ENCODE measurements around the gene TENM3.

Gene TENM3

DNA sequence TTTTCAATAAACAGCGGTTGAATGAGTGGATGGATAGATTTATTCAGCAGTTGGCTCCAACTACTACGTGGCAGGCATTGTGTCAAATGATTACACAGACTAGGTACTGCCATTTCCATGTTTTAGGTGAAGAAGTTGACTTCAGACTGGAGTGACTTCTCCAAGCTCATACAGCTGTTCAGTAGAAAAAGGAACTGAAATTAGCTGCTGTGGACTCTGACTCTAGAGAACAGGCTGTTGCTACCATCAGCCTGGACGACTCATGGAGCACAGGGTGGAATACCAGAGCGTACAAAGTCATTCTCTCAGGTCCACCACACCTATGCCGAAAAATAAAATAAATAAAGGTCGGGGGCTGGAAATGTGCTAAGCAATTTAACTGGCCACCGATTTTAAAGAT, 45.3 kb downstream of the TENM3 start:
- DNase-seq (ENCODE audit: low read depth): no peak
- no peak overlapping the region for H3K4me3 ChIP-seq (ENCODE audit: control insufficient read depth, low read depth, low read length)

DNA sequence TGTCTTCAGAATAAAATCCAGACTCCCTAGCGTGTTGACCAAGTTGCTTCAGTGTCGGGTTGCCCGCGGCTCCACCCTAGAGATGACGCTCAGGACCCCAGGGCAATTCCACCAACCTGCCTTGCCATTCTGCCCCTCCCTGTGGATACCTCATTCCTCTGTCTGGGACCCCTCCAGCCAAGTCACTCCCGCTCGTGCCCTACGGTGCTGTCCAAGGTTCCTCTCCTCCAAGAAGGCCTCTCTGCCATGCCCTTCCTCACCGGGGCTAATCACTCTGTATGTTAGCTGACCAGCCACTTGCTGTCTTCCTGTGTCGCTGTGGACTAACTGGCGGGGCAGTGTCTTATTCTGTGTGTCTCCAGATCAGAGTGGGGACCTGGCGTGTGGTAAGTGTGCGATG, 46.6 kb downstream of the TENM3 start:
- TF ChIP-seq, protein P1, sequence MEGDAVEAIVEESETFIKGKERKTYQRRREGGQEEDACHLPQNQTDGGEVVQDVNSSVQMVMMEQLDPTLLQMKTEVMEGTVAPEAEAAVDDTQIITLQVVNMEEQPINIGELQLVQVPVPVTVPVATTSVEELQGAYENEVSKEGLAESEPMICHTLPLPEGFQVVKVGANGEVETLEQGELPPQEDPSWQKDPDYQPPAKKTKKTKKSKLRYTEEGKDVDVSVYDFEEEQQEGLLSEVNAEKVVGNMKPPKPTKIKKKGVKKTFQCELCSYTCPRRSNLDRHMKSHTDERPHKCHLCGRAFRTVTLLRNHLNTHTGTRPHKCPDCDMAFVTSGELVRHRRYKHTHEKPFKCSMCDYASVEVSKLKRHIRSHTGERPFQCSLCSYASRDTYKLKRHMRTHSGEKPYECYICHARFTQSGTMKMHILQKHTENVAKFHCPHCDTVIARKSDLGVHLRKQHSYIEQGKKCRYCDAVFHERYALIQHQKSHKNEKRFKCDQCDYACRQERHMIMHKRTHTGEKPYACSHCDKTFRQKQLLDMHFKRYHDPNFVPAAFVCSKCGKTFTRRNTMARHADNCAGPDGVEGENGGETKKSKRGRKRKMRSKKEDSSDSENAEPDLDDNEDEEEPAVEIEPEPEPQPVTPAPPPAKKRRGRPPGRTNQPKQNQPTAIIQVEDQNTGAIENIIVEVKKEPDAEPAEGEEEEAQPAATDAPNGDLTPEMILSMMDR (conservative IDR thresholded peaks at IDR 0.05; ENCODE audit: control insufficient read depth, insufficient read depth, low read depth, low read length): no peak
- no peak for DNase-seq (ENCODE audit: low read depth)
- no peak overlapping the region for H3K4me3 ChIP-seq (ENCODE audit: control insufficient read depth, low read depth, low read length)

More for the DNA sequence above, 45.3 kb downstream of the TENM3 start:
- TF ChIP-seq, protein P1 (conservative IDR thresholded peaks at IDR 0.05; ENCODE audit: control insufficient read depth, insufficient read depth, low read depth, low read length): no peak

DNA sequence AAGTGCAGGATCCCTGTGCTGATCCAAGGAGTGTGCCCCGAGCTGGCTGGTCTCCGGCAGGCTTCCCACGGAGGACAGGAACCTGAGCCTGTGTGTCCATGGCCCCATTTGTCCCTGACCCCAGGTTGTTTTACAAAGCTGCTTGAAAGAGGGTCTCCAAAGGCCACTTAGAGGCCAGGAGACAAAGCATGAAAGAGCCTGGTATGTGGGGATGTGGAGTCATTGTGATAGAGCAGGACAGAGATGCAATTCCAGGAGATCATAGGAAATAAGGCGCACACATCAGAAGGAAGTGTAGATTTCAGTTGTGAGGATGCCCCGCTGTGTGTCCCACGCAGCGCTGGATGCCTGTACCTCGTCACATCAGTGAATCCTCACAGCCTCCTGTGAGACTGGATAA, 48.0 kb downstream of the TENM3 start:
- no peak for DNase-seq (ENCODE audit: low read depth)
- no peak overlapping the region for H3K4me3 ChIP-seq (ENCODE audit: control insufficient read depth, low read depth, low read length)
- TF ChIP-seq, protein P1 (conservative IDR thresholded peaks at IDR 0.05; ENCODE audit: control insufficient read depth, insufficient read depth, low read depth, low read length): no peak

DNA sequence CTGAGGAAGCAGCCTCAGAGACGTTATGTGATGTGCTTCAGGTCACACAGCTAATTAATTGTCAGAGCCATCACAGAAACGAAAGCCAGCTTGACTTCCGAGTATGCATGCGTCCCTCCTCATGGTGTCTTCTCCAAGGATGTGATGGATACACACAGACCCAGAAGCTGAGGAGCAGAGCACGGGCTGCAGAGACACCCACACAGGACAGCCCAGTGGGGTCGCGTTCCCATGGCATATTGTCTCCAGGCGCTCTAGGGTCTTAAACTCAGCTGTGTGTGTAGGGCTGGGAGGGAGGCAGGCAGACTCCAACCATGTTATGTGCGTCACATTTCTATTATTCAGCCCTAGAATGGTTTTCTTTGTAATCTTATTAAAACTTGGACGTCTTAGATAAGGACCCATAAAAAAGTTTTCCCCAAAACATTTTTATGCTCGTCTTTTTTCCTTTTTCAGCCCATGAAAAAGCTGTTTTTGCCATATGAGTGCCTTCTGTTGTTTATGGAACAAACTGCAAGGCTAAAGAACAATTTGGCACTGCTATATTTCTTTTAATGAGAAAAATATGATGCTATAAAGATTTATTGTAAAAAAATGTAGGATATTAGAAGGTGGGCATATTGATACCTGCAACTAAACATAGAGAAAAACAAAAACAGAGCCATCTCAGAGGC, 48.5 kb downstream of the TENM3 start:
- H3K4me3 ChIP-seq (ENCODE audit: control insufficient read depth, low read depth, low read length): no peak overlapping the region
- TF ChIP-seq, protein P1 (conservative IDR thresholded peaks at IDR 0.05; ENCODE audit: control insufficient read depth, insufficient read depth, low read depth, low read length): no peak
- DNase-seq (ENCODE audit: low read depth): no peak

DNA sequence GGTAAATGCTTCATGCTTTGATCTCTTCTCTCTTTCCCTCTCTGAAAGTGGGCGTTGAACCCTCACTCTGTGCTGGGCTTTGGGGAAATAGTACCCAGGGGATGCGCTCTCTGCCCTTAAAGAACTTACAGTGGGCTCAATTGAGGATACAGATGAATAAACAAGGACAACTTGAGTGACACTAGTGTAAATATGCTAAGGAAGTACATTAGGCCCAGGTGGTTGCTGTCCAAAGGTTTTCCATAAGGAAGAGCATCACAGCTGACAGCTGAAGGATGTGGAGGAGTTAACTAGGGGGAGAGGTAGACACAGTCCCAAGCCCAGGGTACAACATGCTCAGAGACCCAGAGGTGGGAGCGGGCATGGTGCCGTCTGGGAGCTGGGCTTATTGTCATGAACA, 49.4 kb downstream of the TENM3 start:
- no peak overlapping the region for H3K4me3 ChIP-seq (ENCODE audit: control insufficient read depth, low read depth, low read length)
- no peak for DNase-seq (ENCODE audit: low read depth)
- TF ChIP-seq, protein P1 (conservative IDR thresholded peaks at IDR 0.05; ENCODE audit: control insufficient read depth, insufficient read depth, low read depth, low read length): no peak

GRCh38 chr4:182293691-182294255, 50.6 kb downstream of the TENM3 start:
- no peak overlapping the region for H3K4me3 ChIP-seq (ENCODE audit: control insufficient read depth, low read depth, low read length)
- TF ChIP-seq, protein P1 (conservative IDR thresholded peaks at IDR 0.05; ENCODE audit: control insufficient read depth, insufficient read depth, low read depth, low read length): no peak
- DNase-seq (ENCODE audit: low read depth): no peak

Data from fibroblast of mammary gland (primary cell).